ENCODE data around the gene ZNF132. TPM values are rescaled to one million over a fixed set of nuclear protein-coding genes. Genes with fewer than 3 reads are reported as not detected.

The ZNF132 gene
- total RNA-seq, 1 donor from 2014 or later, result 1.2 TPM

DNA sequence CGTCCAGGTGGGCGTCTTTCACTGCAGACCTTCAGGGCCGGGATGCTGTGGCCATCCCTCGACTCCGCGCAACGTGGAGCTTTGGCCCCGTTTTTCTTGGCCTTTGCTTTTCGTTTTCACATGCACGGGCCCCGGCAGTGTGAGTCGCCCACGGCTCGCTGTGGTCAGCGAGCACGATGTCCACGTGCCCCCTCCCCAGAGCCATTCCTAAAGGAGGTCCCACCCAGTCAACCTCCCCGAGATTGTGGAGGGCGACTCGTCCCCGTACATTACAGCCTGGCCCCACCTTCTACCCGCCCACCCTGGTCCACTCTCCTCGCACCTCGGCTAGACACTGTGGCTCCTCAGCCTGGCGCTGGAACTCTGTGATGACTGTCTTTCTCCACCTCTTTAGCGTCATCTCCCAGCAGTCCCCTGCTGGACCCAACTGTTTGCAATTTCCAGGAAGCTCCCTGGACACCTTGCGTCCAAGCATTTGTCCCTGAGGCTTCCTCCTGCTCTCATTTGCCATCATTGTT lies 36.6 kb upstream of the ZNF132 start:
- H3K27me3 Mint-ChIP-seq (ENCODE audit: unreplicated experiment), result peaks cover 10% of the 10 kb centered on the region
- peak overlapping the region; percentile 85 for H3K4me3 Mint-ChIP-seq (ENCODE audit: unreplicated experiment)
- H3K9me3 Mint-ChIP-seq (ENCODE audit: unreplicated experiment), result no peaks in the 10 kb centered on the region
- no peak for DNase-seq (ENCODE audit: low spot score)
- H3K4me1 Mint-ChIP-seq (ENCODE audit: unreplicated experiment), result peaks cover 8% of the 10 kb centered on the region
- H3K36me3 Mint-ChIP-seq (ENCODE audit: low read depth, unreplicated experiment), result peaks cover 10% of the 10 kb centered on the region
- TF ChIP-seq, protein P1, sequence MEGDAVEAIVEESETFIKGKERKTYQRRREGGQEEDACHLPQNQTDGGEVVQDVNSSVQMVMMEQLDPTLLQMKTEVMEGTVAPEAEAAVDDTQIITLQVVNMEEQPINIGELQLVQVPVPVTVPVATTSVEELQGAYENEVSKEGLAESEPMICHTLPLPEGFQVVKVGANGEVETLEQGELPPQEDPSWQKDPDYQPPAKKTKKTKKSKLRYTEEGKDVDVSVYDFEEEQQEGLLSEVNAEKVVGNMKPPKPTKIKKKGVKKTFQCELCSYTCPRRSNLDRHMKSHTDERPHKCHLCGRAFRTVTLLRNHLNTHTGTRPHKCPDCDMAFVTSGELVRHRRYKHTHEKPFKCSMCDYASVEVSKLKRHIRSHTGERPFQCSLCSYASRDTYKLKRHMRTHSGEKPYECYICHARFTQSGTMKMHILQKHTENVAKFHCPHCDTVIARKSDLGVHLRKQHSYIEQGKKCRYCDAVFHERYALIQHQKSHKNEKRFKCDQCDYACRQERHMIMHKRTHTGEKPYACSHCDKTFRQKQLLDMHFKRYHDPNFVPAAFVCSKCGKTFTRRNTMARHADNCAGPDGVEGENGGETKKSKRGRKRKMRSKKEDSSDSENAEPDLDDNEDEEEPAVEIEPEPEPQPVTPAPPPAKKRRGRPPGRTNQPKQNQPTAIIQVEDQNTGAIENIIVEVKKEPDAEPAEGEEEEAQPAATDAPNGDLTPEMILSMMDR (IDR thresholded peaks at IDR 0.05; ENCODE audit: unreplicated experiment), result no peak
- H3K27ac Mint-ChIP-seq (ENCODE audit: unreplicated experiment), result peak overlapping the region; percentile 89

DNA sequence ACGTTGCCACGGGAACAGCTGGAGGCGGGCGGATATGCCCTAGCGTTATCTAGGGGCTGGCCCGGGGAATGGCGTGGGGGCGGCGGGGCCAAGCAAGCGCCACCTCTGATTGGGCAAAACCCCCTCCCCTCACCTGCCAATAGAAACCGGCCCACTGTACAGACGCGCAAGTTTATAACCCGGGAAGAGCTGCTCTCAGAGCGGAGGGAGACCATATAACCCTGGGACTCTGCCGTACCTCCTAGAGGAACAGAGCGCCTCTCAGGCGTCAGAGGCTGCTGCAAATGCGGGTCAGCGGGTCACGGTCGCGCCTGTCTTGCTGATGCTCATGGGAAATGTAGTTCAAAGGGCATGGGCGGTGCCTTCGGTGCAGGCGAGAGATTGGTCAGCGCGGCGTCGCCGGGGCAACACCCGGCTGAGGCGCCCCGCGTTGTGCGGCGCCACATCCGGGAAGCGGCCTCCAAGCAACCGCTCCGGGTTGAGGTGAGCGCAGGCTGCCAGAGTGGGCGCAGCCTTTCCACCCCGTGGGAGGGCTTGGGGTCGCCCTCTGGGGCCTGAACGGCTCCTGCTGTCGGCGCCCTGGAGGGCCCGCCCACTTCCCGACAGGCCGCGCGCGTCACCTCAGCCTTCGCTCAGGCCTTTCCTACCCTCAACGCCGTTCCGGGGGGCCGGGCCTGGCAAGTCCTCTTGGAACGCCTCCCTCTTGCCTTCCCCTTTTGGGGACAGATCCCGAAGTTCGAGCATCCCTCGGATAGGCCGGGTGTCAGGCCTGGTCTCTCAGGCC lies 36.0 kb upstream of the ZNF132 start, which contains the start of gene ZNF446:
TSS of gene ZNF446 (plus strand) at position 639 of the 784 bp plus-strand sequence. CDS start 867 bp downstream, outside the sequence.
- H3K36me3 Mint-ChIP-seq (ENCODE audit: low read depth, unreplicated experiment), result peaks cover 10% of the 10 kb centered on the region
- peaks cover 10% of the 10 kb centered on the region for H3K27me3 Mint-ChIP-seq (ENCODE audit: unreplicated experiment)
- H3K4me1 Mint-ChIP-seq (ENCODE audit: unreplicated experiment), result peaks cover 8% of the 10 kb centered on the region
- TF ChIP-seq, protein P1 (IDR thresholded peaks at IDR 0.05; ENCODE audit: unreplicated experiment), result no peak
- peak within 1 kb of the TSS; percentile 95 for H3K27ac Mint-ChIP-seq (ENCODE audit: unreplicated experiment)
- peak; percentile 86 for DNase-seq (ENCODE audit: low spot score)
- H3K9me3 Mint-ChIP-seq (ENCODE audit: unreplicated experiment), result no peaks in the 10 kb centered on the region
- H3K4me3 Mint-ChIP-seq (ENCODE audit: unreplicated experiment), result peak within 1 kb of the TSS; percentile 95

DNA sequence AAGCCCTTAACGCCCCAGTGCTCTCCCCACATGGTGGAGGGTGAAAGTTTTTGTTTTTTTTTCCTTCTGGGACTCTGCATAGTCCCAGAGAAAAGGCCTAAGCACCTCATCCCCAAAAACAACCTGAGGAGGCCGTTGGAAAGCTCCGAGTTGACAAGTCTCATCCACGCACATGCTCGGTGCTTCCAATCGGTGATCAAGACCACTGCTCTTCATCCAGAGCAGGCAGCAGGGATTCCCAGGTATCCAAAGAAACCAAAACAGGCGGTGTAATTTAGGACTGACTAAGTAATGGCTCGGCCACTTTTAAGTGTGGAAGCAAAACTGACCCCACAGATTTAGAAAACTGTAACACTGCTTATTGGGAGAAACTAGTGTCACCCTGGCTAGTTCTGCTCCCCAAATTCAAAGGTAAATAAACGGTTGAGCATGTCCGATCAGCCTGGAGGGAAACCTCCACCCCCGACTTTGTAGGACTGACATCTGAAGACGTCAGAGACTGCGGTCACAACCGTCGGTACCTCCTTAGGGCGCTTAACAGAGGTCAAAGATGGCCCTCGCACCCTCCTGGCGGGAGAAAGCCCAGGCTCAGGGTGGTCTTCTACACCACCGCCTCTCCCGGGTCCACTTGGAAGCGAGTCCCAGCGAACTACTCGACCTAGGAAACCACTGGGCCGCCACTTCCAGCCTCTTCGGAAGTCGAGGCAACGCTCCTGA lies 35.2 kb upstream of the ZNF132 start:
- no peaks in the 10 kb centered on the region for H3K9me3 Mint-ChIP-seq (ENCODE audit: unreplicated experiment)
- peak overlapping the region; percentile 95 for H3K27ac Mint-ChIP-seq (ENCODE audit: unreplicated experiment)
- H3K36me3 Mint-ChIP-seq (ENCODE audit: low read depth, unreplicated experiment), result peaks cover 10% of the 10 kb centered on the region

DNA sequence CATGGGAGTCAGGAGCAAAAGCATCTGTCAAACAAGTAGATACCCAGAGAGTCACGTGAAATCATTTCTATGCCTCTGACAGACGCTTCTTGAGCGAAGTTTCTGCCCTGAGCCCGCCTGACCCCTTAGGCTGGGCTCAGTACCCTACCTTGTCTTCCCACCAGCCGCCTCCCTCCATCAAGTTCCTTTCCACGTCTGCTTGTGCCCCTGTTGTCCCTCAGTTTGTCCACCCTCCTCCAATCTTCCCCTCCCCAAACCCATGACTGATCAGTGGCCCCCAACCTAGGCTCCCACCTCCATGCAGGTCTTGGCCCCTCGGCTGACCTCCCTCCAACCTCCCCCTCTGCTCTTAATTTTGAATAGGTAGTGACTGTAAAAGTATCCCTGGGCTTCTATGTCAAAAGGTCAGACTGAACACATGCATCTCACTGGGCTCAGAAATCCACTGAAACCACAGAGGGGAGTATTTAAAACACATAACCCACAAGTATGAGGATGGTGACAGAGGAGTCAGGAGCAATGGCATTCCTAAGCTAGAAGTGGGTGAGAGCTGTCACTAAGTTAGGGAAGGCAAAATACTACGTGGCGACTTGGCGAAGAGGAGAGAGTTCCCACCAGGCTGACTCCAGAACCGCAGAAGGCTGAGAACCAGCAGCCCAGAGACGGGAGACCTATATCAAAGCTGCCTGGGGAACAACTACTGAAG lies 34.5 kb upstream of the ZNF132 start:
- DNase-seq (ENCODE audit: low spot score), result no peak
- no peaks in the 10 kb centered on the region for H3K9me3 Mint-ChIP-seq (ENCODE audit: unreplicated experiment)
- peaks cover 9% of the 10 kb centered on the region for H3K27me3 Mint-ChIP-seq (ENCODE audit: unreplicated experiment)
- TF ChIP-seq, protein P1 (IDR thresholded peaks at IDR 0.05; ENCODE audit: unreplicated experiment), result no peak
- H3K27ac Mint-ChIP-seq (ENCODE audit: unreplicated experiment), result peak overlapping the region; percentile 79
- peaks cover 10% of the 10 kb centered on the region for H3K36me3 Mint-ChIP-seq (ENCODE audit: low read depth, unreplicated experiment)
- H3K4me1 Mint-ChIP-seq (ENCODE audit: unreplicated experiment), result peaks cover 8% of the 10 kb centered on the region
- H3K4me3 Mint-ChIP-seq (ENCODE audit: unreplicated experiment), result peak overlapping the region; percentile 47

More for the DNA sequence above, 35.2 kb upstream of the ZNF132 start:
- Mint-ChIP-seq H3K27me3 (ENCODE audit: unreplicated experiment) (peaks cover 9% of the 10 kb centered on the region), H3K4me1 (ENCODE audit: unreplicated experiment) (peaks cover 8% of the 10 kb centered on the region), H3K4me3 (ENCODE audit: unreplicated experiment) (peak overlapping the region; percentile 95)
- TF ChIP-seq, protein P1 (IDR thresholded peaks at IDR 0.05; ENCODE audit: unreplicated experiment), result no peak
- DNase-seq (ENCODE audit: low spot score), result no peak

Data from endothelial cell (in vitro differentiated cells).